Kidney capillary endothelial cell (primary cell): ENCODE data around the gene B4GALT1.

Experiments
- DNase-seq: peaks from one replicate; pipeline ENCODE4 v3.0.0-alpha.2; 2018; ENCODE audit warnings: low spot score

Gene B4GALT1

DNA sequence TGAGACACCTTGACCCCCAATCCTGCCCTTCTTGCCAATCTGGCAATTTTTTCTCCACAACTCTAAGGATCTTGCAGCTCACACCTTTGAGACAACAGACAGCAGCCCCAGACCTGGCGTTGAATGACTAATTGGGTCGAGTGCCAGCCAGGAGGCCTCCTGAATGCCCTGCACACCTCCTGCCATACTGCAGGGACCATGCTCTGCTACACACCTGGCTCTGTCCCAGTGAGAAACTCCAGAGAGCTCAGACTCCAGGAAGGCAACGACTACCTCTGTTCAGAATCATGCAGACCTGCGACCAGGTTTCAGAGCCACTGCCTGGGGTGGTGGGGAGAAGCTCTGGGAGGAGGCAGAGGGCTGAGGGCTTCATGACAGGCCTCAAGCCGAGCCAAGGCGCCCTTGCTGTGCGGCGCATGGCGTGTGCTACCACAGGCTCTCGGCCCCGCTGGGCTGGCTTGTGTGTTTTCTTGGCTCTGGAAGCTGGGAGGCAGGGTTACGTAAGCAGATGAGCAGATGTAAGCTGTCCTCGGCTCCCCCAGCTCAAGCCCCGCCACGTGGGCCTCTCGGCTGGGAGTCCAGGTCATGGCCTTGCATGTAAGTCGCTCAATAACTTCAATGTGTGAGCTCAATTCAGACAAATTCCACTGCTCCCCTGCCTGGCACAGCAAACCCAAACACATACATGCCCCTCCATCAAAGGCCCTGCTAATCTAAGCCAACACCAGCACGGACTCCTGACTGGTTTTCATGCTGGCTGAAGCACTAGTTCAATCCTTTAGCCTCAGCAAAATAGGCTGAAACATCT is 27.5 kb downstream of the B4GALT1 start:
- DNase-seq: no peak

DNA sequence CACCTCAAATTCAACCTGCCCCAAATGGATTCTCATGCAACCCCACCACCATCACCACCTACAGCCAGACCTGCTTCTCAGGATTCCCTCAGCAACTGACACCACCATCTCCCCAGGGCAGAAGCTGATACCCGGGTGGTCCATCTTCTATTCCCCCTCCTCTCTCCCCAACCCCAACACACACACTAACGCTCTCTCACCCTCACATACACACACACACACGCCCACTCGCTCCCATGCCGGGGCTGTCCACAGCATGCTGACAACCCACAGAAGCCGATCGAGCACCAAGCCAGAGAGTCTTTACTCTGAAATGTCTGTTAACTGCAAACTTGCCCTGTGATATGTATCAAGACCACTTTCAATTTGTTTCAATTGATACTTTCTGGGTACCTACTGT is 28.4 kb downstream of the B4GALT1 start:
- DNase-seq: no peak

DNA sequence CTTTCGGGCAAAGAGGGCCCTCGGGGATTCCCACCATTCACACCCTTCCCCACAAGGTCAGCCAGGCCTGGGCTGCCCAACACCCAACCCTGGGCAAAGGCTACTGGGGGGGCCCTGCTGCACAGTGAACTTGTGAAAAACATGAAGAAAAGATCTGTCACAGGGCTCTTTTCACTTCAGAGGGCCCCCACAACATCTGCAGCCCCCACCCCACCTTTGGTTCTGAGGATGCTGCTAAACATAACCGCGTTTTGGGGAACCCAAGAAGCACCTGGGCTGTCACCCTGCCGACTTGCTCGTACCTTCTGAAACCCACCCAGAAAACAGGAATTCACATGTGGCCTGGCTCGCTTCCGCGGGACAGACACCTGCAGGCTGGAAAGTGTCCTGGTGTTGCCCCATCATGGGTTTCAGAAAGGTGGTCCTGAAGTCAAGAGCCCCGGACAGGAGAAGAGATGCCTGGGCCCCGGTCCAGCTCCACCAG is 29.3 kb downstream of the B4GALT1 start:
- no peak for DNase-seq

DNA sequence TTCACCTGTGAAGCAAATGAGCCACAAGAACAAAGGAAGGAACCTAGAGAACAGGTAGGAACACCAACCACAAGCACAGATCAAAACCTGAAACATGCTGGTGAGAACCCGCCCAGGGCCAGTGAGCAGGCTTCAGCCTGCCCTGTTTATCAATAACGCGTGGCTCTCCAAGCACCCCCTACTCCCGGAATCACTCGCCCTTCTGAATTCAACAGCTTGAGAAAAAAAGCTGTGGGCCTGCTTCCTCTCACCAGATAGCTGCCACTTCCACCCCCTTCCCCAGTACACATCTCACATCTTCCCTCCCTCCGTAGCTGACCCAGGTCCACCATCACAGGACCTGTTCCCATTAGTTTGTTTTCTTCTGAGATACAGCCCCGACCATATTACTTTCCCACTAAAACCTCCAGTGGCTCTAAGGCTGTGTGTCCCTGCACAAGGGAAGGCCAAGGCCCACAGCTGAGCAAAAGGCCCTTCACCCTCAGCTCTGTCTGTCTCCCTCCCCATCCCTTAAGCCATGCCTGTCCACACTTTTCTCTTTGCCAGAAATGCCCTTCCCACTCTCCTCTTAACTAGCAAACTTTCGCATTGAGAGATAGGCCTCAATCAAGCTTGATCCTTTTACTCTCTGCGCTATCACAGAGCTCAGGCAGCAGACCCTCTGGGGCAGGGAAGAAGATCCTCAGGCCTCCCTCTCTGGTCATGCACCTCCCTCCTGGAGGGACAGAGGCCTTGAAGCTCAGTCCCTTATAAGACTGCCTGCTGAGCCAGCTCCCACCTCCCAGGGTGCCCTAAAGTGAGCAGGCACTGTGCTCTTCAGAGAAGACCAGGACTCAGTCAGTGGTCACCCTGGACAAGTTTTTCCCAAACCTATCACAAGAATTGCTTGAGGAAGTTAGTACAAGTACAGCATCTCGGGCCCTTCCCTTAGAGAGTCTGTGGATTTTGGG is 30.1 kb downstream of the B4GALT1 start:
- no peak for DNase-seq

DNA sequence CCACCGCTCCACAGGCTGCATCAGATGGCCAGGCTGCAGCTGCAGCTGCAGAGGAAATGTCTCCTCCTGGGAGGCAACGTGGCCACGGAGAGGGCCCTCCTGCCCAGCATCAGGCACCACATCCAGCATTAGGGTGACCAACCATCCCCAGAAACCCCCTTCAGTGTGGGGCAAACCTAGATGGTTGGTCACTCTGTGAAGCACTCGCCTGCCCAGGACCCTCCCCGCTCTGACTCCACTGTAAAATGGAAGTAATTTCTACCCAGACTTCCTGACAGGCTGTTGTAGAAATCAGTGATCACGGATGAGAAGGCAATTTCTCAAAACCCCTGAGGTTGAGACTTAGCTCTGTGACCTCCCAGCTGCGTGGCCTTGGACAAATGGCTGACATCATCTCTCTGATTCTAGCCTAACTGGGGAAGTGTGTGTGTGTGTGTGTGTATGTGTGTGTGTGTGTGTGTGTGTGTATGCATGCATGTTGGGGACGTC is 31.6 kb downstream of the B4GALT1 start:
- no peak for DNase-seq

DNA sequence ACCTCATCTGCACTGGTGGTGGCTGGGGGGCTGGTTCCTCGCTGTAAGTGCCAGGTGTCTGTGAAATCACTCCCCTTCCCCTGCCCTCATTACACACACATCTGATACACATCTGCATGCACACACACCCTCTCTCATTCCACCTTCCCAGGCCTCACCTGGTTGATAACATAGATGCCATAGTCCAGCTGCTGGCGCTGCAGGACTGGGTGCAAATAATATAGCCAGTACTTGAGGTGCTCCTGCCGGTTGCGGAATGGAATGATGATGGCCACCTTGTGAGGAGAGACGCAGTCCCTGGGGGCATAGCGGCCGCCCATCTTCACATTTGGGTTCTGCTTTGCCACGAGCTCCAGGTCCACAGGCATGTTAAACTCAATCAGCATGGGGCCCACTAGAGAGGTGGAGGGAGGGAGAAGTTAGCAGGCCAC is 32.1 kb downstream of the B4GALT1 start:
- DNase-seq: no peak

DNA sequence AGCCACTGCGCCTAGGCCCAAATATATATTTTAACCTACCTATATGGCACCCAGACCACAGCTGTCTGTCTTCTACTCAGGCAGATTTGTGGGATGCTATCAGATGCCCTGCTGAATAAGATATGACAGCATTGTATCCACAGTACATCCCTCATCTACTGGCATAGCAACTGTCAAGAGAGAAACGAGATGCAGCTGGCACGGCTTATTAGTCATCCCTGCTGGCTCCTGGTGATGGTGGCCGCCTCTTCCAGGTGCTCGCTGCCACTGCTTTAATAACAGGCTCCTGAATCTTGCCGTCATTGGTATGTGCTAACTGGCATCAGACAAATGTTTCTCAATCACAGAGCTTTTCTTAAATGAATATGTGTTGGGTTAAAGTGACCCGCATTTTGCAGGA is 34.0 kb downstream of the B4GALT1 start:
- no peak for DNase-seq

DNA sequence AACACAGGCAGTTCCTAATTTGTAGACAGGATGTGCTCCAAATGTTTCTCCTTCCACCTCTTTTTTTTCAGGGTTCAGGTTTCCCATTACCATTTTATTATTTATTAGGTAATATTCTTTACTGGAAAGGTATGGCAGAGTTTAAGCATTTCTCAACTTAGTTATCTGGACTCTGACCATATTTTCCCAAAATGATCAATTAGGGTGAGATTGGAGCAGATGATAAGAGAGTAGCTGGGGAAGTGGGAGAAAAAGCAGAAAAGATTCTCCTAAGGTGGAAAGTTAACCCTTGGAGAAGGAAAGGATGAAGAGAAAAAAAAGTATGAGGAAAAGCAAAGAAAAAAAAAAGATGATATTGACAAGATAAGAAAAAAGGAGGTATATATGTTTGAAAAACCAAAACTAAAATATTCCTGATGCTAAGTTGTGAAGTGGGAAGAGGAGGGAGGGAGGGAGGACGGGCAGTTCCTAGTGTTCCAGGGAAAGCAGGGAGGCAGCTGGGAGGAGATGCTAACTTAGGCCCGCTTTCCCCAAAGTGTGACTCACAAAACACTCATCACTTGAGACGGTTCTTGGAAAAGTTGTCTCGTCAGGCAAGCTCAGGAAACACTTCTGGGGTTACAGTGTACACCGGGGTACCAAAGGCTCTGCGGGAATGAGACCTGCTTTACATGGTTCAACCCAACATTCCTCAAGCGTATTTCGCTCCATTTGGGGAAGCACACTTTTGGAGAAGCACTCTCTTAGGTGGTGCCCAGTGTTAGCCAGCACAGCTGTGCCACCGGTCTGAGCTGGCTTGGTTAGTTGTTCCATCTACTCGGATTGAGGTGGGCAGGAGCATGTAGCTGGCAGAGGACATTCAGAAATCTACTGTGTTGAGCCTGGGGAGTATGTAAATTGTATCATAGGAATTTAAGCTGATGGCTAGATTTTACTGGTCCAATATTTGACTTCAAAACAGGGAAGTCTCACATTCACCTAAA is 35.1 kb downstream of the B4GALT1 start:
- no peak for DNase-seq

DNA sequence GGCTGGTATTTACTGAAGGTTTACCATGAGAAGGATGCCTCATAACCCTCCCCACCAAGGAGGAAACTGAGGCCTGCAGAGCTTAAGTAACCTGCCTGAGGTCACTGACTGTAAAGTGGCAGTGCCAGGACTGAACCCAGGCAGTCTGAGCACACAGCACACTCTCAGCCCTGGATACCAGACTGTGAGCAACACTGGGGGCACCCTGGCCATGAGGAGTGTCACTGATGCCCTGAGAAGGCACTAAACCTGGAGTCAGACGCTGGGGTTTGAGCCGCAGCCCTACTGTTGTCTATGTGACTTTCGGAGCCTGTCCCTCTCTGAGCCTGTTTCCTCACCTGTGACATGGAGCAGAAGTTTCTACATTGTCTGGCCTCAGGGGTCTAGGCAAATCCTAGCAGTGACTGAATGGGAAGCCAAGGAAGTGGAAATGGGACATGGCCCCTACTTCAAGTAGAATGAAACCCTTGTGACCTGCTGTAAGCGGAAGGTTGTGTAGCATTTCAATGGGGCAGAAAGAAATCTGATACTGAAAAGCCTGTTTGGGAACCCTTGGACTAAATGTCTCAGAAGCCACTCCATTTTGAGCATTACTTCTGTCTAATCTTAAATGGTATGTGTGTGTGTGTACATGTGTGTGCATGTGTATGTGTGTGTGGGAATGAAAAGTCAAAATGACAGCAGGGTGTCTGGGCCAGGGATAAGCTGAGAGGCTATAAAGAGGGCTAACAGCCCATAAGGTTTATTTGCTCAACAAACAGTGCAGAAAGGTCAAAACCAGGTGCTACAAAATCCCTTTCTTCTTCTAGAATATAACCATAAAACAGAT is 36.0 kb downstream of the B4GALT1 start:
- DNase-seq: no peak

DNA sequence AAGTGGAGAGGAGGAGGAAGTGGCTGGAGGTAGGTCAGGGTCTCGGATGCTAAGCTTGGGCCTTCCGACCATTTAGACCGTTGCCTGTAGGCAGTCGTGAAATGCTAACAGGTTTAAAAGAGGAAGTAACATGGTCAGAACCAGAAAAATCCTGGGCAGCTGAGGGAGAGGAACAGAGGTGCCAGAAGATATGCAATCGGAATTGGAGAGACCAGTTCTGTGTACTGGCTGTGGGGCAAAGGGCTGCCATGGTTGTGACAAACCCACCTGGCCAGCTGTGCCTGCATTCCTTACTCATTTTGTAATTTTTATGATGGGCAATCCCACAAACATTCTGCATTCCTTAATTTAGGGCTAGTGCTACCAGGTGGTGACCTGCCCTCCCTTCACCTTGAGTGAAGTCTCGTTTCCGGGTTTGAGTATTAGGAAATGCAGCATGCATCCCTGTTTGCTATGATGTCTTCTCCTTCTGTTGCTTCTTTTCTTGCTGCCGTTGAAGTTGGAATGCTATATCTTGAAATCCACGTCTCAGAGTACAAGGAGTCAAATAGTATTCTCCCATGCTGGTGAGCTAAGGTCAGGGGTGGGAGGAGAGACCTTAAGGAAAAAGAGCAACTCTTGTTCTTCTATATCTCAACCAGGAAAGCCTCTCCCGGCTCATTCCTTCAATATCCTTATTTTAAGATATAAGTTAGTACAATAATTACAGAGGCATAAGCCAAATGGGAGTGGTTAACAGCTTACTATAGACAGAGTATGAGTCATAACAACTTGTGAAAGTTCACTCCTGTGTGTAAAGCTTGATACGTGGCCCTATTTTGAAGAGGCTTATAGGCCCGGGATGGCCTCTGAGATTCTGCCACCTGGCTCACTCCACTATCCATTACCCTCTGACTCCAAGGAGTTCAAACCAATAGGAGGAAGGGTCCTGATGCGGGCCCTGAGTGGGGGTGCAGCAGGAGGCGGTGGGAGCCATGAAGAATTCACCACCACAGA is 37.0 kb downstream of the B4GALT1 start:
- DNase-seq: no peak

DNA sequence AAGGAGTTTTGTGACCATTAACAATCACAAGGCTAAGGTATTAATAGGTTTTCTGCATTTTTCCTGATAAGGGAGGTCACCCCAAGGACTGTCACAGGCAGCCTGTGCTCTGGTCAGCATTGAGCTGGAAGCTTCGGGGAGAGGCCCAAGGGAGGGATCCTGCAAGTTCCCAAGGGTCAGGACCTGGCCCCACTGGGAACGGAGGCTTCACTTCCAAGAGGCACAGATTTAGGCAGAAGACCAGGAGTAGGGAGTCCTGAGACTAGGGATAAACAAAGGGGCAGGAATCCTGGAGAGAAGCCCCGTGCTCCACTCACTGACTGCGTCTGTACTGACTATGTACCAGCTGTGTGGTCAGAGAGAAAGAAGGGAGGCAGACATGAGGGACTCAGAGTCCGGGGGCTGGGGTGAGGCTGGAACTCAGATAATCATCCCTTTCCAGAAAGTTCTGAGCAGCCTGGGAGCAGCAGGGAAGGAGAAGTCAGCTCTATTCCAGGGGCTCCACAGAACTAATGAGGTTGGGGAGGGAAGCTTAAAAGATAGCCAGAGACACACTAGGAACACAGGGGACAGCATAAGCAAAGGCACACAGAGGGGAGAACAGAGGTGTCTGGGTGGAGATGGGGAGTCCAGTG is 37.8 kb downstream of the B4GALT1 start:
- no peak for DNase-seq

DNA sequence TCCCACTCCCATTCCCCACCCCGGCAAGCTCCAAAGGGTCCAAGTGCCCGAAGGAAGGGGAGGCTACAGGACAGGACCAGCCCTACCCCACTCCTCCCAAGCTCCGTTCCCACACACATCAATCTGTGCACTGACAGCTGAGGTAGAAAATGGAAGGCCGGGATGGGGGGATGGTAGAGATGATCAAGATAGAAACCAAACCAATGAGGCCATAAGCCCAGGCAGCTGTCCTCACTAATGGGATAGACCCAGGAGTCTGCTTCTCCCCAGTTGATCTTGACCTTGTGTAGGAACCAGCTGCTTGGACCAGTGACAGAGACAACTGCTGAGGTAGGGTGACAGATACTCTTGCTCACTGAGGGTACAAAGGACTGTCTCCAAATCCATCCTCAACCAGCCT is 38.6 kb downstream of the B4GALT1 start:
- DNase-seq: no peak

DNA sequence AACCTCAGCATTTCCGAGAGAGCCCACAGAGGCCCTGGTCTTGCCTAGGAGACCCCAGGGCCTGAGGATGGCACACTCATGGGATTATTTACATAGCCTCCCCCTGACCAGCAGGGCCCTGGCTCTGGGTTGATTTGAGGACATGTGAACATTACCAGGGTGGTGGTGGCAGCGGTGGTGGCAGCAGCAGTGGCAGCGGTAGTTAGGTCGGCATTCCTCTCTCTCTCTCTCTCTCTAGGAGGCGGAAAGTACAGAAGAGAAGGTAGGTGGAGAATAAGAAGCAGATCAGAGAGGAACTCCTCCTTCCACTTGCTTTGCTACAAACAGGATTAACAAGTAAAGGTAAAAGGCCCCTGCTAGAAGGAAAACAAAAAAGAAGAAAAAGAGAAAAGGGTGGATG is 39.3 kb downstream of the B4GALT1 start:
- DNase-seq: no peak

DNA sequence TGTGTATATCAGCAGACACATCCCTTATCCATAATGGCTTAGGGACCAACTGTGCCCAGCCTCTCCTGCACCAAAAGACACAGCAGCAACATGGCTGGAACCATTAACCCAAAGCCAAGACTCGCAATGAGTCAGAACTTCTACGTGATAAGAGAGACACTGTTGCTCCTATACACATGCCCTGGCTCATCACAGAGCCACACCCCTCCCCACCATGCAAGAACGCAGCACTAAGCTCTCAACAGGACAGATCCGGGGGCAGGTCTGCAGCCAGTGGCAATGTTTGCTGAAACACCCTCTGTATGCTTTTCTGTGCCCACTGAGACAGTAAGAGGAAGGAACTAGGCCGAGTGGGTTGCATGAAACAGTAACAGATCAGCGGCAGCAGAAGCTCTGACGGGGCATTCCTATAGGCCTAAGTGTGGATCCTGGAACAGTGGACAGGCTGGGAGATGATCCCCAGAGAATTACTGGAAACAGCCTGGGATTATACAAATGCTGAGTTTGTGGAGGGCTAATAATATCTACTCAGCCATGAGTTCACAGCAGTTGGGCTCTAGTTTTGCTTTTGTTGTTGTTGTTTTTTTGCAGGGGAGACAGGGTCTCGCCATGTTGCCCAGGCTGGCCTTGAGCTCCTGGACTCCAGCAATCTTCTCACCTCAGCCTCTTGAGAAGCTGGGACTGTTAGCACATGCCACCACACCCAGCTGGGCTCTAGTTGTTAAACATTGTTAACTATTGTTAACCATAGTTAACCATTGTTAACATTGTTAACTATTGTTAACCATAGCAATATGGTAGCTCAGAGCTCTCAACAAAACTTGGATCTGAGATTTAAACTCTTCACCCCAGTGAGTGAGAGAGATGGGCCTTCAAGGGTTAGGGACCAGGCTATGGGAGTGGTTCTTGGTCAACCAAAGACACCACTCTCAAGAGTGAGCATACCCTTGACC is 41.0 kb downstream of the B4GALT1 start:
- DNase-seq: no peak

DNA sequence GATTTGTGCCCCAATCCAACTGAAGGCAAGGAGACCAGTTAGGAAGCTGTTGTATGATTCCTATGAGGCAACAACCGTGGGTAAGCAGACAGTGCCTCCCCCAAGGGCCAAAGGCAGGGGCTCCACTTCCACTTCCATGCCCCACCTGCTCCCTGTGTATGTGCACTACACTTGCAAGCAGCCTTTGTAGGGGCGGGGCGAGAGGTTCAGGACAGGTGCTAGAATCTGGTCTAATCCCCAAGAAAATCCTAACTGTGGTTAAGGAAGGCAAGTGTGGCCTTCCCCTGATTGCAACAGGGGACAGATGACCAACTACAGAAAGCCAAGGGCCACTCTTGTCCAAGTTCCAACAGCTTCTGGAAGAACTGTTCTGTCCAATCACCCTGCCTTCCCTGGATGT is 41.7 kb downstream of the B4GALT1 start:
- DNase-seq: no peak

DNA sequence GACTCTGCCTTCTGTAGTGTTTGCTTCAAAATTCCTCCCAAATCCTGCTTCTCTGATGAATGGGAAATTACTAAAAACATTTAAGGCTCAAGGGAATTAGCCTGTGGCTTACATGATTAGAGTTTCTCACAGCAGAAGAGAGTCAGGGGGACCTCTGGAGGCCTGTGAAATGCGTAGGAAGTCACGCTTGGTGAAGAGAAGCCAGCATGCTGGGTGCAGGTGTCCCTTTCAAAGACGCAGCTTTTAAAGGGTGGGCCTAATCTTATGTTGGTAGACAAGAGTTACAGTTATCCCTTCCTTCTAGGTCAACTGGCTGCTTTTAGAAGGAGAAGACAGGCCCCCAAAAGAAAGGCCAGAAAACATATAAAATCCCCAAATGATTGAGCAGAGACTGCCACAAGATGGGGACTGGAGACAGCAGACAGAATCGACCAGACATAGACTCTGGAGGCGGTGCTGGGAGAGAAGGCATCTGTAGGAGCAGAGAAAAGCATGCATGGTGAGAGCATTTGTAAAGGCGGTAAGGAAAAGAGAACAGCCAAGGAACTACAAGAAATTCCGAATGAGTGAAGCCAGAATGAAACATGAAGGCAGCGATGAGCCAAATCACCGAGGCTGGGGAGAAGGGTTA is 42.3 kb downstream of the B4GALT1 start:
- no peak for DNase-seq

DNA sequence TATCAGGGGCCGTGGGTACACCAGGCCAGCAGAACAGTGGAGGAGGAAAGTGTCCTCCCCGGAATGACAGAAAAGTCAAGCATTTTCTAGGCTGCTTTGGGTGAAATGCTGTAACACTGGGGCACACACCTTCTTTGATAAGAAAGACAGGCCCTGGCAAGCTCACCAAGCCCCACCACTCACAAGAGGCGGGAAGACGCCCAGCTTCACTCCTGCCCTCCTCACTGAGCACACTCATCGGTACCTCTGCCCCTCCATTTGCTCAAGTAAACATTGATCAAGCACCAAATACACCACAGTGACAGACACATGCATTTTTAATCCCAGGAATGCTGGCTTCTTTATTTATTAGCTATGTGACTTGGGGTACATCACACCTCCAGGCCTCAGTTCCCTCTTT is 43.1 kb downstream of the B4GALT1 start:
- DNase-seq: no peak
